ENCODE data around the gene CAMSAP1. TPM values are rescaled to one million over a fixed set of nuclear protein-coding genes. Genes with fewer than 3 reads are reported as not detected.
A peak's percentile ranks its signal among the peaks of the same experiment; 100 is the strongest.

Gene CAMSAP1
- total RNA-seq, 1 experiment from 2014 or later: 24.8 TPM

GRCh38 chr9:135937521-135938489 is 30.5 kb upstream of the CAMSAP1 start:
- DNase-seq (ENCODE audit: low read depth, low spot score) (no peak), ATAC-seq (no peak)
- in situ Hi-C loops (cut with HindIII; ENCODE audit: low pct_unique_long_range_greater_than_20kb, low sequenced_read_pairs) (no loop called here), intact Hi-C loops (cut with micrococcal nuclease; ENCODE audit: unreplicated experiment) (no loop called here)
- no peaks in the 10 kb centered on the region for H3K36me3 ChIP-seq (ENCODE audit: control insufficient read depth, insufficient read depth, low read length)
- ChIA-PET POLR2A (no interaction called here), CTCF (no interaction called here)
- no peak overlapping the region for H3K4me3 ChIP-seq (ENCODE audit: low read depth in 2 of 2, low read length in 2 of 2)
- H3K27ac ChIP-seq (ENCODE audit: low read length): no peak overlapping the region
- TF ChIP-seq CTCF (IDR thresholded peaks at IDR 0.05) (no peak), SIN3A (IDR thresholded peaks at IDR 0.05; ENCODE audit: borderline replicate concordance, insufficient read depth, low read depth, low read length) (no peak), POLR2AphosphoS5 (IDR thresholded peaks at IDR 0.05; ENCODE audit: low read depth, low read length) (no peak), TCF7L2 (IDR thresholded peaks at IDR 0.05; ENCODE audit: low read depth, low read length) (no peak), REST (IDR thresholded peaks at IDR 0.05; ENCODE audit: insufficient read depth in 1 of 2, low read depth in 2 of 2, low read length in 1 of 2) (no peak)
- H3K9me3 ChIP-seq (ENCODE audit: control insufficient read depth, insufficient read depth, low read depth, low read length): no peaks in the 10 kb centered on the region
- no peaks in the 10 kb centered on the region for H3K4me1 ChIP-seq (ENCODE audit: control insufficient read depth, insufficient read depth, low read length)
- H3K27me3 ChIP-seq (ENCODE audit: control insufficient read depth, insufficient read depth, low read length): no peaks in the 10 kb centered on the region
- no TSS peak for BruUV-seq (replicated peaks)

- CTCF ChIA-PET: no interaction called here
- H3K4me1 ChIP-seq (ENCODE audit: control insufficient read depth, insufficient read depth, low read length): no peaks in the 10 kb centered on the region
- H3K36me3 ChIP-seq (ENCODE audit: control insufficient read depth, insufficient read depth, low read length): no peaks in the 10 kb centered on the region; the same call in 1 of the 2 replicates
- intact Hi-C loops (cut with micrococcal nuclease; ENCODE audit: unreplicated experiment) (no loop called here), in situ Hi-C loops (cut with HindIII; ENCODE audit: low pct_unique_long_range_greater_than_20kb, low sequenced_read_pairs) (no loop called here)
- DNase-seq (ENCODE audit: low read depth, low spot score) (no peak), ATAC-seq (no peak)
- POLR2A ChIA-PET: no interaction called here
- no peak overlapping the region for H3K4me3 ChIP-seq (ENCODE audit: low read depth in 2 of 2, low read length in 2 of 2)
- no peaks in the 10 kb centered on the region for H3K9me3 ChIP-seq (ENCODE audit: control insufficient read depth, insufficient read depth, low read depth, low read length)
- no peaks in the 10 kb centered on the region for H3K27me3 ChIP-seq (ENCODE audit: control insufficient read depth, insufficient read depth, low read length)
- no peak for TF ChIP-seq TCF7L2 (IDR thresholded peaks at IDR 0.05; ENCODE audit: low read depth, low read length)
- TF ChIP-seq CTCF (IDR thresholded peaks at IDR 0.05): no peak
- TF ChIP-seq SIN3A (IDR thresholded peaks at IDR 0.05; ENCODE audit: borderline replicate concordance, insufficient read depth, low read depth, low read length): no peak
- TF ChIP-seq POLR2AphosphoS5 (IDR thresholded peaks at IDR 0.05; ENCODE audit: low read depth, low read length): no peak
- TF ChIP-seq REST (IDR thresholded peaks at IDR 0.05; ENCODE audit: insufficient read depth in 1 of 2, low read depth in 2 of 2, low read length in 1 of 2): no peak
- no peak overlapping the region for H3K27ac ChIP-seq (ENCODE audit: low read length)
- TSS peak; percentile 78 for BruUV-seq (replicated peaks)
Observed at GRCh38 chr9:135933114-135933513, 25.8 kb upstream of the CAMSAP1 start.
